Measurements from ENCODE around the gene DUSP16.

DNA sequence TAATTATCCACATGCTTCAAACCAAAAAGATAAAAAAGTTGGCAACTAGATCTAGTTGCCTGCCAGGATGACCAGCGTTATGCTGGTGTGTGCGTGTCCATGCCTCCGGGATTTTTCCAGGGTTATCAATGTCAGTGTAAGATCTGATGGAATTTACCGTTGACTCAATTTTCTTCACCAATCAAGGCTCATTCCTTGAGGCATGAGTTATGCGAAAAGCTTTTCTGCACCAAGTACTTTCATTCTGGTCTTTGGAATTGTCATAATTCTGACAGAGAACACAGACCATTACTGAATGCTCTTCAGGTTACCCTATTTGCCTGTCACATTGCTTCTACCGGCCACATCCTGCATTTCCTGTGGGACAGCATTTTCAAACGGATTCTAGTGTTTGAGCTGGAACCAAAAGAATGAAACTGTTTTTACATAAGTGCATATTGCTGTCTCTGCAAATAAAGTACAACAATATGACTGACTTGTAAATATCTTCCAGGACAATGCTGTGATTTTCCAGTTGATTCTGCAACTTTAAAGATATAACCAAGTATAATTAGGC, 91.8 kb downstream of the DUSP16 start:
- no peak for TF ChIP-seq CTBP1 (IDR thresholded peaks at IDR 0.05; ENCODE audit: borderline replicate concordance)
- TF ChIP-seq ZNF384 (IDR thresholded peaks at IDR 0.05), result no peak
- TF ChIP-seq BHLHE40 (IDR thresholded peaks at IDR 0.05; ENCODE audit: borderline replicate concordance), result no peak
- TF ChIP-seq FOXM1 (IDR thresholded peaks at IDR 0.05; ENCODE audit: borderline replicate concordance), result no peak
- no peak for TF ChIP-seq SUZ12 (IDR thresholded peaks at IDR 0.05)
- TF ChIP-seq ARNT (IDR thresholded peaks at IDR 0.05), result no peak

Data from HEK293T (cell line).